Measurements from ENCODE around the gene ZNF723.
"Not testable (repeated sequence)": the region's sequence is repeated elsewhere in the genome, so short reads cannot be mapped to it uniquely, and the experiment has no call there.

The ZNF723 gene

DNA sequence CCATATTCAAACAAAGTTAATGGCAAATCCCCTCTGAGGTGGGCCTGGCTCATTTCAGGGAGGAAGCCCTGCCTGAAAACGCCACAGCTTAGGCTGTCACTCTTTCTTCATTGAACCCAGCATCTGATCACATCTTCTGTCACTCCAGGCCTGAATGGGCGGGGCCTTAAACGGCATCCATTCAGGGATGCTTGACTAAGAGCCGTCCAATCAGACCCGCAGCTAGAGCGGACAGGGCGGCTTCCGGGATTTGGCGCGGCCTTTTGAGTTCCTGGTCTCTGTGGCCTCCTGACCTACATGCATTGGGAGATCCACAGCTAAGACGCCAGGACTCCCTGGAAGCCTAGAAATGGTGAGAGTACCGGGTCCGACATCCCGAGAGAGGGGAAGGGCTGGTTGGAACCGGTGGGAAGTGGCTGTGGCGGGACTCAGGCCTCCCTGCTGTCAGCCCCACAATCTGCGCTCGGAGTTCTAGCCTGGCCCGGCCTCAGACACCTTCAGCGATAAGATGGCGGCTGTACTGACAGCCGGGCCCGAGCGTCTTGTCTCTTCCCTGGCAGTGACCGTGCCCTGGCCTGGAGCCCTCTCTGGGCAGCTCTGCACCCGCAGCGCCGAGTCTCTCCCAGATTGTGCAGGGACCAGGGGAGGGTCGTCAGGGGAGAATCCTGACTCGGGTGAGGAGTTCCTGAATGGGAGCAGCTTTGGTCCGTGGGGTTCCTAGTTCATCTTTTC lies at the start of gene ZNF723:
Gene ZNF723, plus strand, starts transcription at position 261 of the 732 bp plus-strand sequence. Its CDS starts 89 bp downstream, at position 350.
- H3K27ac ChIP-seq (ENCODE audit: low read length): no peak within 1 kb of the TSS
- H3K36me3 ChIP-seq (replicated peaks; ENCODE audit: low read depth, low read length): no peaks in the 10 kb centered on the region
- no peaks in the 10 kb centered on the region for H3K79me2 ChIP-seq (ENCODE audit: low read length)
- no peaks in the 10 kb centered on the region for H3K4me1 ChIP-seq (ENCODE audit: low read length)
- H3K9me3 ChIP-seq (ENCODE audit: insufficient read depth, low read length): no peaks in the 10 kb centered on the region
- no peak within 1 kb of the TSS for H3K9ac ChIP-seq (ENCODE audit: low read length)
- no peak within 1 kb of the TSS for H3K4me3 ChIP-seq (ENCODE audit: low read length)
- H3K4me2 ChIP-seq (ENCODE audit: low read length): no peak within 1 kb of the TSS
- H4K20me1 ChIP-seq (ENCODE audit: insufficient read depth, low read length): no peaks in the 10 kb centered on the region
- H2AFZ ChIP-seq (ENCODE audit: low read depth, low read length): no peak within 1 kb of the TSS
- TF ChIP-seq, protein P1, sequence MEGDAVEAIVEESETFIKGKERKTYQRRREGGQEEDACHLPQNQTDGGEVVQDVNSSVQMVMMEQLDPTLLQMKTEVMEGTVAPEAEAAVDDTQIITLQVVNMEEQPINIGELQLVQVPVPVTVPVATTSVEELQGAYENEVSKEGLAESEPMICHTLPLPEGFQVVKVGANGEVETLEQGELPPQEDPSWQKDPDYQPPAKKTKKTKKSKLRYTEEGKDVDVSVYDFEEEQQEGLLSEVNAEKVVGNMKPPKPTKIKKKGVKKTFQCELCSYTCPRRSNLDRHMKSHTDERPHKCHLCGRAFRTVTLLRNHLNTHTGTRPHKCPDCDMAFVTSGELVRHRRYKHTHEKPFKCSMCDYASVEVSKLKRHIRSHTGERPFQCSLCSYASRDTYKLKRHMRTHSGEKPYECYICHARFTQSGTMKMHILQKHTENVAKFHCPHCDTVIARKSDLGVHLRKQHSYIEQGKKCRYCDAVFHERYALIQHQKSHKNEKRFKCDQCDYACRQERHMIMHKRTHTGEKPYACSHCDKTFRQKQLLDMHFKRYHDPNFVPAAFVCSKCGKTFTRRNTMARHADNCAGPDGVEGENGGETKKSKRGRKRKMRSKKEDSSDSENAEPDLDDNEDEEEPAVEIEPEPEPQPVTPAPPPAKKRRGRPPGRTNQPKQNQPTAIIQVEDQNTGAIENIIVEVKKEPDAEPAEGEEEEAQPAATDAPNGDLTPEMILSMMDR (IDR thresholded peaks at IDR 0.05; ENCODE audit: low read depth, low read length): no peak
- TF ChIP-seq EZH2phosphoT487 (IDR thresholded peaks at IDR 0.05; ENCODE audit: low read depth): no peak
- H3K27me3 ChIP-seq (ENCODE audit: low read depth, low read length): no peaks in the 10 kb centered on the region

DNA sequence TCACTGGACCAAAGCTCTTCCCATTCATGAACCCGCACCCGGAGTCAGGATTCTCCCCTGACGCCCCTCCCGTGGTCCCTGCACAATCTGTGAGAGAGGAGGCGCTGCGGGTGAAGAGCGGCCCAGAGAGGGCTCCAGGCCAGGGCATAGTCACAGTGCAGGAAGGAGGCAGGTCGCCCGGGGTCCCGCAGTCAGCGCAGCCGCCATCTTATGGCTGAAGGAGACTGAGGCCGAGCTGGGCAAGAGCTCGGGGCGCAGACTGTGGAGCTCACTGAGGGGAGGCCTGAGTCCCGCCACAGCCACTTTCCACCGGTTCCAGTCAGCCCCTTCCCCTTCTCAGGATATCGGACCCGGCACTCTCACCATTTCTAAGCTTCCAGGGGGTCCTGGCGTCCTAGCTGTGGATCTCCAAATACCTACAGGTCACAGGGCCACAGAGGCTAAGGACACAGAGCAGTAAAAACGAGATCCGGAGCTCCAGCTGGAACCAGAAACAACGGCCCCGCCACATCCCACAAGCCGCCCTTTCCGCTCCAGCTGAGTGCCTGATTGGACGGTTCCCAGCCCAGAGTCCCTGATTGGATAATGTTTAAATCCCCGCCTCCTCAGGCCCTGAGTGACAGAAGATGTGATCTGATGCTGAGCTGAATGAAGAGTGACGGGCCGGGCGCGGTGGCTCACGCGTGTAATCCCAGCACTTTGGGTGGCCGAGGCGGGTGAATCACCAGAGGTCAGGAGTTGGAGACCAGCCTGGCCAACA lies 48.3 kb upstream of the ZNF723 start, which contains the start of gene ZNF99:
Gene ZNF99, minus strand, starts transcription at position 501 of the 760 bp plus-strand sequence. Its CDS starts 135 bp downstream, at position 366.
- no peaks in the 10 kb centered on the region for H4K20me1 ChIP-seq (ENCODE audit: insufficient read depth, low read length)
- H3K9ac ChIP-seq (ENCODE audit: low read length): no peak within 1 kb of the TSS
- H3K4me2 ChIP-seq (ENCODE audit: low read length): no peak within 1 kb of the TSS
- H3K27me3 ChIP-seq (ENCODE audit: low read depth, low read length): no peaks in the 10 kb centered on the region
- H3K4me1 ChIP-seq (ENCODE audit: low read length): no peaks in the 10 kb centered on the region
- no peak within 1 kb of the TSS for H2AFZ ChIP-seq (ENCODE audit: low read depth, low read length)
- H3K36me3 ChIP-seq (replicated peaks; ENCODE audit: low read depth, low read length): no peaks in the 10 kb centered on the region
- no peak for TF ChIP-seq EZH2phosphoT487 (IDR thresholded peaks at IDR 0.05; ENCODE audit: low read depth)
- TF ChIP-seq, protein P1 (IDR thresholded peaks at IDR 0.05; ENCODE audit: low read depth, low read length): no peak
- no peak within 1 kb of the TSS for H3K27ac ChIP-seq (ENCODE audit: low read length)
- H3K9me3 ChIP-seq (ENCODE audit: insufficient read depth, low read length): no peaks in the 10 kb centered on the region
- no peaks in the 10 kb centered on the region for H3K79me2 ChIP-seq (ENCODE audit: low read length)
- H3K4me3 ChIP-seq (ENCODE audit: low read length): no peak within 1 kb of the TSS

DNA sequence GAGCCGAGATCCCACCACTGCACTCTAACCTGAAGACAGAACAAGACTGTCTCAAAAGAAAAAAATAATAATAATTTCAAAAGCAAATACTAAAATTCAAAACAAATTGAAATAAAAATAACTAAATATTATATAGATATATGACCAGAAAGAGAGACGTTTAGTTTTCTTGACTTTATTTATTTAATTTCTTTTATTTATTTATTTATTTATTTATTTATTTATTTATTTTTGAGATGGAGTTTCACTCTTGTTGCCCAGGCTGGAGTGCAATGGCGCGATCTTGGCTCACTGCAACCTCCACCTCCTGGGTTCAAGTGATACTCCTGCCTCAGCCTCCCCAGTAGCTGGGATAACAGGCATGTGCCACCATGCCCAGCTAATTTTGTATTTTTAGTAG lies 39.2 kb upstream of the ZNF723 start:
- not testable (repeated sequence) for H3K4me3 ChIP-seq (ENCODE audit: low read length); H3K27me3 ChIP-seq (ENCODE audit: low read depth, low read length); H3K79me2 ChIP-seq (ENCODE audit: low read length); H3K4me2 ChIP-seq (ENCODE audit: low read length); H3K9ac ChIP-seq (ENCODE audit: low read length); H3K27ac ChIP-seq (ENCODE audit: low read length); H3K36me3 ChIP-seq (replicated peaks; ENCODE audit: low read depth, low read length); H3K4me1 ChIP-seq (ENCODE audit: low read length); H3K9me3 ChIP-seq (ENCODE audit: insufficient read depth, low read length); H4K20me1 ChIP-seq (ENCODE audit: insufficient read depth, low read length); H2AFZ ChIP-seq (ENCODE audit: low read depth, low read length)

DNA sequence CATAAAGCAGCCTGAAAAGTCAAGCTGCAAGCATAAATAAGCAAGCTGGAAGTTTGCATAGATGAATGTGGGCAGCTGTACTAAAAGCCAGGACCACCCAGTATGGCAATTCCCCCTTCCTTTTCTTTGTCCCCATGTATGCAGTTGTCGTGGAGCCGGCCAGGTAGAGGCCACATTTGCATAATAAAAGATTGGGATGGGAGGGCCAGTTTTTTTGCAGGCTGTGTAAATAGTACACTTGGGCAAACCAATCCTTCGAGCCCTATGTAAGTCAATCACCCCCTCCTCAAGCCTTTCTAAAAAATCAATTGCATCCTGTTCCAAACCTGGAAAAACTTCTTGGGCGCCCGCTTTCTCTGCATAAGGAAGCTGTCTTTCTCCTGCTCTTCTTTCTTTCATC lies 35.1 kb upstream of the ZNF723 start:
- Histone ChIP-seq H3K36me3 (replicated peaks; ENCODE audit: low read depth, low read length) (no peaks in the 10 kb centered on the region), H3K9me3 (ENCODE audit: insufficient read depth, low read length) (0 out of 2 replicates have a peak, but pooled peaks cover 6% of the 10 kb centered on the region), H3K4me1 (ENCODE audit: low read length) (no peaks in the 10 kb centered on the region), H3K9ac (ENCODE audit: low read length) (no peak overlapping the region), H3K27me3 (ENCODE audit: low read depth, low read length) (no peaks in the 10 kb centered on the region), H3K4me3 (ENCODE audit: low read length) (no peak overlapping the region), H3K79me2 (ENCODE audit: low read length) (no peaks in the 10 kb centered on the region), H3K27ac (ENCODE audit: low read length) (no peak overlapping the region), H2AFZ (ENCODE audit: low read depth, low read length) (no peak overlapping the region), H4K20me1 (ENCODE audit: insufficient read depth, low read length) (no peaks in the 10 kb centered on the region), H3K4me2 (ENCODE audit: low read length) (no peak overlapping the region)
- TF ChIP-seq, protein P1 (IDR thresholded peaks at IDR 0.05; ENCODE audit: low read depth, low read length): no peak
- no peak for TF ChIP-seq EZH2phosphoT487 (IDR thresholded peaks at IDR 0.05; ENCODE audit: low read depth)

Data from OCI-LY3 (cell line).